Measurements from ENCODE around the gene PPM1E.
"Not testable (repeated sequence)": the region's sequence is repeated elsewhere in the genome, so short reads cannot be mapped to it uniquely, and the experiment has no call there.

The PPM1E gene

GRCh38 chr17:58764373-58764772, 8.7 kb downstream of the PPM1E start:
- no peak for DNase-seq (ENCODE audit: low read depth, low spot score)
- no peak overlapping the region for H3K27ac ChIP-seq

GRCh38 chr17:58778482-58778881, 22.8 kb downstream of the PPM1E start:
- DNase-seq (ENCODE audit: low read depth, low spot score); H3K27ac ChIP-seq: not testable (repeated sequence)

GRCh38 chr17:58779446-58779845, 23.8 kb downstream of the PPM1E start:
- DNase-seq (ENCODE audit: low read depth, low spot score) = no peak
- H3K27ac ChIP-seq = no peak overlapping the region

GRCh38 chr17:58783380-58783779, 27.7 kb downstream of the PPM1E start:
- H3K27ac ChIP-seq = no peak overlapping the region
- no peak for DNase-seq (ENCODE audit: low read depth, low spot score)

GRCh38 chr17:58785097-58785496, 29.4 kb downstream of the PPM1E start:
- H3K27ac ChIP-seq = no peak overlapping the region
- DNase-seq (ENCODE audit: low read depth, low spot score) = no peak

GRCh38 chr17:58786586-58787295, 31.1 kb downstream of the PPM1E start:
- peak overlapping the region; percentile 80 for H3K27ac ChIP-seq
- DNase-seq (ENCODE audit: low read depth, low spot score) = no peak

- DNase-seq (ENCODE audit: low read depth, low spot score) = no peak
- H3K27ac ChIP-seq = no peak overlapping the region
Measured at GRCh38 chr17:58788199-58788598, 32.5 kb downstream of the PPM1E start.

- H3K27ac ChIP-seq = no peak overlapping the region
- DNase-seq (ENCODE audit: low read depth, low spot score) = no peak
Measured at GRCh38 chr17:58789160-58789559, 33.5 kb downstream of the PPM1E start.

GRCh38 chr17:58789831-58790230, 34.2 kb downstream of the PPM1E start:
- no peak overlapping the region for H3K27ac ChIP-seq
- DNase-seq (ENCODE audit: low read depth, low spot score) = no peak

GRCh38 chr17:58794508-58794907, 38.9 kb downstream of the PPM1E start:
- H3K27ac ChIP-seq; DNase-seq (ENCODE audit: low read depth, low spot score): not testable (repeated sequence)

GRCh38 chr17:58802188-58802587, 46.5 kb downstream of the PPM1E start:
- DNase-seq (ENCODE audit: low read depth, low spot score) = no peak
- no peak overlapping the region for H3K27ac ChIP-seq

GRCh38 chr17:58806046-58806445, 50.4 kb downstream of the PPM1E start:
- H3K27ac ChIP-seq = no peak overlapping the region
- no peak for DNase-seq (ENCODE audit: low read depth, low spot score)

- H3K27ac ChIP-seq = no peak overlapping the region
- DNase-seq (ENCODE audit: low read depth, low spot score) = no peak
Measured at GRCh38 chr17:58808609-58809563, 53.2 kb downstream of the PPM1E start.

GRCh38 chr17:58809564-58809936, 53.9 kb downstream of the PPM1E start:
- no peak overlapping the region for H3K27ac ChIP-seq
- DNase-seq (ENCODE audit: low read depth, low spot score) = no peak

- DNase-seq (ENCODE audit: low read depth, low spot score) = no peak
- no peak overlapping the region for H3K27ac ChIP-seq
Measured at GRCh38 chr17:58811290-58811689, 55.6 kb downstream of the PPM1E start.

GRCh38 chr17:58813712-58814111, 58.1 kb downstream of the PPM1E start:
- H3K27ac ChIP-seq = no peak overlapping the region
- DNase-seq (ENCODE audit: low read depth, low spot score) = no peak

GRCh38 chr17:58818654-58819053, 63.0 kb downstream of the PPM1E start:
- no peak for DNase-seq (ENCODE audit: low read depth, low spot score)
- no peak overlapping the region for H3K27ac ChIP-seq

GRCh38 chr17:58822148-58823050, 66.7 kb downstream of the PPM1E start:
- H3K27ac ChIP-seq = no peak overlapping the region
- DNase-seq (ENCODE audit: low read depth, low spot score) = no peak

- no peak for DNase-seq (ENCODE audit: low read depth, low spot score)
- no peak overlapping the region for H3K27ac ChIP-seq
Measured at GRCh38 chr17:58823051-58823525, 67.4 kb downstream of the PPM1E start.

- no peak for DNase-seq (ENCODE audit: low read depth, low spot score)
- no peak overlapping the region for H3K27ac ChIP-seq
Measured at GRCh38 chr17:58829172-58829637, 73.6 kb downstream of the PPM1E start.
